Measurements from ENCODE around the gene KIF12. TPM values are rescaled to one million over a fixed set of nuclear protein-coding genes. Genes with fewer than 3 reads are reported as not detected.

KIF12 gene
- polyA plus RNA-seq, 4 donors: 156 to 211 (median 169) TPM

DNA sequence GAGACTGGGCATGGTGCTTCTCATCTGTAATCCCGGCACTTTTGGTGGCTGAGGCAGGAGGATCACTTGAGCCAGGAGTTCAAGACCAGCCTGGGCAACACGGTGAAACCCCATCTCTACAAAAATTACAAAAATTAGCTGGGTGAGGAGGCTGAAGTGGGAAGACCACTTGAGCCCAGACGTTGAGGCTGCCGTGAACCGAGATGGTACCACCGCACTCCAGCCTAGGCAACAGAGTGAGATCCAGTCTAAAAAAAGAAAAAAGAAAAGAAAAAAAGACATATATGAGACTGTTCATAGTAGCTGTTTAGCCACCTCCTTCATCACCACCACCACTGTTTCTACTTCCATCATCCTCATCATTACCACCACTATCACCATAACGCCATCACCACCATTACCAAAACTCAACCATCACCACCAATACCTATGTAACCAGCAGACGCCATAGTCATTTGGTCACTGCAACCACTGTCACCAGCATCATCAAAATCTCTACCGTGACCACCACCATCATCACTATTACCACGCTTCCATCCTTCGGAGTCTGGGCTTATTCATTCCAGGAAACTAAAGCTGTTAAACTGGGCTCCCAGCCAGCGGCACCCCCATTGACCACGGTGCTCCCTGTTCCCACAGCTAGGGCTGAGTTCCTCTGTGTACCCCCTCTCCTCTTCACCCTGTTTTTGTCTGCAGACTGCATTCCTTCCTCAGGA, 8.4 kb upstream of the KIF12 start:
- DNase-seq (ENCODE audit: low read depth in 4 of 4, low spot score in 3 of 4): no peak

DNA sequence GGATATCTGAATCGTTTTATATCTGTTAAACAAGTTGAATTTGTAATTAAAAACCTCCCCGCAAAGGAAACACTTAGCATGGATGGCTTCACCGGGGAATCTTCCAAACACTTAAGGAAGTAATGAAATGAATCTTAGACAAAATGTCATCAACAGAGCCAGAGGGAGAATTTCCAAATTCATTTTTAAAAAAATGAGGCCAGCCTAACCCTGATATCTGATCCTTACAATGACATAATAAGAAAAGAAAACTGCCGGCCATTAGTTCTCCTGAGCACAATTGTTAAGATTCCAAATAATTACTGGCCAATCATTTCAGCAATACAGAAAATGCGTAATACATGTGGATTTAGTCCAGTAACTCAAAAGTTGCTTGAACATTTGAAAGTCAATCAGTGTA, 6.1 kb upstream of the KIF12 start:
- DNase-seq (ENCODE audit: low read depth in 4 of 4, low spot score in 3 of 4): no peak

DNA sequence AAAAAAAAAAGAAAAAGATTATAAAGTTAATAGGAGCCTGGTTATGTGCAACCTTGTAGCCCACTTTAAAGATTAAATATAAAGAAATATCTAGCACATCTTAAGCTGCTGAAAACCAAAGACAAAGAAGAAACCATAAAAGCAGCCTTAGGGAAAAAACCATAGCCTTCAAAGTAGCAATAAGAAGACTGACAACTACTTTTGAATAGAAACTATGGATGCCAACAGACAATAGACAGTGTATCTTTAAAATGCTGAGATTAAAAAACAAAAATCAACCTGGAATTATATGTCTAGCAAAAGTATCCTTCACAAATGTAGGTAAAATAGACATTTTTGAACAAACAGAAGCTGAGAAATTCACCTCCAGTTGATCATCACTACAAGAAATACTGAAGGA, 3.4 kb upstream of the KIF12 start:
- DNase-seq (ENCODE audit: low read depth in 4 of 4, low spot score in 3 of 4): no peak

GRCh38 chr9:114100536-114100935, 1.4 kb upstream of the KIF12 start:
- no peak for DNase-seq (ENCODE audit: low read depth in 4 of 4, low spot score in 3 of 4)

- no peak for DNase-seq (ENCODE audit: low read depth in 4 of 4, low spot score in 3 of 4)
Observed at GRCh38 chr9:114099669-114100270, 678 bp upstream of the KIF12 start.

DNA sequence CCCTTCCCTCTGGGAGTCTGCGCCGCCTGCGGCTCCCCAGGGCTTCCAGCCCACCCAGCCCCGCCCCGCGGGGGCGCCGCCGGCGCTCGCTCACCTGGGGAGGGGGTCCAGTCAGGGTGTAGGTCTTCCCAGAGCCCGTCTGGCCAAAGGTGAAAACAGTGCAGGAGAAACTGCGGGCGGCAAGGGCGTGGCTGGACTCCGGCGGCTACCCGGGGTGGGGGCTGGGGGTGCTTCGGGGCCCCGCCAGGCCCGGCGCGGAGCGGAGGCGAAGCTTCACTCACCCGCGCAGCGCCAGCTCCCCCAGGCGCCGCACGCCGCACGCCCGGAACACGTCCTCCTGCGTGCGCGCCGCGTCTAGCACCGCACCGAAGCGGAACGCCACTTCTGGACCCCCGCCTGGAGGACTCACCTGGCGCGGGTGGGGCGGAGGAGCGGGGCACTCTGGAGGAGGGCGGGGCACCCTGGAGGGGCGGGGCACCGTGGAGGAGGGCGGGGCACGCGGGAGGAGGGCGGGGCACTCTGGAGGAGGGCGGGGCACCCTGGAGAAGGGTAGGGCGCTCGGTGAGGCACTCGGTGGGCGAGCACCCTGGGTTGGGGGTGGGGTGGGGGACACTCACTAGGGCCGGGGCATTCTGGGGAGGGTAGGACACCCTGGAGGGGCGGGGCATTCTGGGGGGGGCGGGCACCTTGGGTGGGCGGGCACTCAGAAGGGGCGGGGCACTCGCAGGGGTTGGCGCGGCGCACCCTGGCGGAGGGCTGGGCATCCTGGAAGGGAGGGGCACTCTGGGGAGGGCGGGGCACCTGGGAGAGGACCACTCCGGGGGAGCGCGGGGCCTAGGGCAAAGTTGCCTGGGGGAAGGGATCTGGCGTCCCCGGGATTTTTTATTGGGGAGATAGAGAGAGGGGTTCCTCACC, 814 bp downstream of the KIF12 start:
- peak in 3 of 4 donors; percentile 58 to 65 (median 60) for DNase-seq (ENCODE audit: low read depth in 4 of 4, low spot score in 3 of 4)

GRCh38 chr9:114097613-114098020, 1.5 kb downstream of the KIF12 start:
- no peak for DNase-seq (ENCODE audit: low read depth in 4 of 4, low spot score in 3 of 4)

DNA sequence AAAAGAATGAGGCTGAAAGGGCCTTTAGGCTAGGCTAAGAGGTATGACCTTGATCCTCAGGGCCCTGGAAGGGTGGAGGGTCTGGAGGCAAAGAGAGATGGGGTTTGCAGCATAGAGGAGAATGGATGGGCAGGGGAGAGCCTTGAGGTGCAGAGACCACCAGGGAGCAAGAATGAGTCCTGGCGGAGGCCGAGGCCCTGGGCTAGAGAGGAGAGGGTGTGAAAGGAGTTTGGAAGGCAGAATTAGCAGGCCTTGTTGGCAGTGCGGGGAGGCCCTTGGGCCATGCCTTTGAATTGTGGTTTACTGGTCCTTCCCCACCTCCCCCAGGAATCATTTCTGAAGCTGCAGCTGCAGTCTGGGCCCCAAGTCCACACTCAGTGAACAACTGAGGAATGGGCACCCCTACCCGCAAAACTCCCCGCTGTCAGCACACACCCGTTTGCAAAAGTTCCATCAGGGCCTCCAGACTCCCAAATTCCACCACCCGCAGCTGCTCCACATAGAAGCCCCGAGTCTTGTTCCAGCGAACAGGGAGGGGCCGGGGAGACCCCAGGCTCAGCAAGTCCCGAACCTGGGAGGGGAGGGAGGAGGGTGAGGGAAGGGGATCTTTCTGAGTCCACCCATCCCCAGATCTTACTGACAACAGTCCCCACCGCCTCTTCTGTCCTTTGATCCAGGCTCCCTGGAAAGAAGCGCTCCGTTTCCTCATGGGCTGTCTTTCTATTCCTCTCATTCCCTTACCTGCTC, 2.1 kb downstream of the KIF12 start:
- no peak for DNase-seq (ENCODE audit: low read depth in 4 of 4, low spot score in 3 of 4)

DNA sequence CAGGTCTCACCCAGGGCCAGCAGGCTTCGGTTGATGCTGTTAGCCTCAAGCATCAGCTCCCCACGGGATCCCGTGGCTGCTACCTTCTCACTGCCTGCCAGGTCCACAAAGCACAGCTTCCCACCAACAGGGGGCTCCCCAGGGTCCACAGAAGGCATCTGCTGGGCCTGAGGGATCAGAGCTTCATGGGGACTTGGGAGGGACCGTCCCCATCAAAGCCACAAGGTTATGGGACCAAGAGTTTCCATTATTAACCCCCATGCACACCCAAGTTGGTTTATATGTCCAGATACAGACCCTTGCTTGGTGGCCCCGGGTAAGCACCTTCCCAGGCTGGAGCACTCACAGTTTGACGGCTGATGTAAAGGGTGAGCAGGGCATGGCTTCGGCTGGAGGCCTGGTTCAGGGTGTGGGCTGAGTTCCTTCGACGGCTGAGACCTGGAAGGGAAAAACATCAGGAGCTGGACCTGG, 3.0 kb downstream of the KIF12 start:
- DNase-seq (ENCODE audit: low read depth in 4 of 4, low spot score in 3 of 4): no peak

GRCh38 chr9:114094971-114095370, 4.1 kb downstream of the KIF12 start:
- DNase-seq (ENCODE audit: low read depth in 4 of 4, low spot score in 3 of 4): no peak

DNA sequence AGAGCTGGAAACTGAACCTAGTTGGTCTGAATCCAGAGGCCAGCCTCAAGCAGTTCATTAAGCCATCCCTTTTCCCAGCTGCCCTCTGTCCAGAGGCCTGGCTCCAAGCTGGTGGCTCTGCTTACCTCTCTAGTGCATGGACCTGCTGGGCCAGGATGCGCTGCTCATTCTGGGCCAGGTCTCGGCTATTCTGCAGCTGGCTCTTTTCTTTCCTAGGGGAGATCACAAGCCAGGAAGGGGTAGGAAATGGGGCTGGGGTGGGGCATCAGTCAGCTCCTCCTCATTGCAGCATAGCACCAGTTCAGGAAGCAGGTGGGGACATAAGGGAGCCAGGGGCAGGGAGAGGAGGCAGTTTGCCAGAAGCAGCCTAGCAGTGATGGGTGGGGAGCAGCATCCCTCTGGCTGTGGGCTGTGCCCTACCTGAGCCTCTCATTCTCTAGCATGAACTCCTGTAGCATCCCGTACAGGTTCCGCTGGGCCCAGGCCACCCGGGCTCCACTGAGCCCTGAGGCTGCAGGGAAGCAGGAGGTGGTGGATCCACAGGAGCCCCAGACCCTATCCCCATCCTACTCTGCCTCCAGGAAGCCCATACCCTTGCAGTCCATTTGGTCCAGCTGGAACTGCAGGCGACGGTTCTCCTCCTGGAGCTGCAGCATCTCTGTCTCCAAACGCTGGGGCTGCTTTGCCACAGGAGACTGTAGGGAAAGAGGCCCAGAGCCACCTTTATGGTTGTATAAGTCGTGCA, 5.2 kb downstream of the KIF12 start:
- DNase-seq (ENCODE audit: low read depth in 4 of 4, low spot score in 3 of 4): no peak

GRCh38 chr9:114093031-114093471, 6.0 kb downstream of the KIF12 start:
- DNase-seq (ENCODE audit: low read depth in 4 of 4, low spot score in 3 of 4): no peak

DNA sequence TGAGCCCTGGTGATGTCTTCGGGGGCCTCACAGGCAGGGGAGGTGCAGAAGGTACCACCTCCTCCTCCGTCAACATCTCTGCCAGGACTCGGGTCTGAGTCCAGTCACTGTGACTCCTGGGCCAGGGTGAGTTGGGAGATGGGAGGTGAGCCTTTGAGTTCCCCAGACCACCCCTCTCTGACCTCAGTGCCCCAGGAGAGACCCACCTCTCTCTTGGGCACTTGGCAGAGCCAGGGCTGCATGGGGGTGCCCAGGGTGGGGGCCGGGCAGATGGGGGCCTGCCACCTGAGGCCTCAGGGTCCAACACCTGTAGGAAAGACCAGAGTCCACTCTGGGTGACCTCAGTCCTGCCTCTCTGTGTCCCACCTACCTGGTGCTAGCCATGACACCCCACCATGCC, 6.8 kb downstream of the KIF12 start:
- DNase-seq (ENCODE audit: low read depth in 4 of 4, low spot score in 3 of 4): no peak

- DNase-seq (ENCODE audit: low read depth in 4 of 4, low spot score in 3 of 4): no peak
Observed at GRCh38 chr9:114091711-114092110, 7.4 kb downstream of the KIF12 start.

DNA sequence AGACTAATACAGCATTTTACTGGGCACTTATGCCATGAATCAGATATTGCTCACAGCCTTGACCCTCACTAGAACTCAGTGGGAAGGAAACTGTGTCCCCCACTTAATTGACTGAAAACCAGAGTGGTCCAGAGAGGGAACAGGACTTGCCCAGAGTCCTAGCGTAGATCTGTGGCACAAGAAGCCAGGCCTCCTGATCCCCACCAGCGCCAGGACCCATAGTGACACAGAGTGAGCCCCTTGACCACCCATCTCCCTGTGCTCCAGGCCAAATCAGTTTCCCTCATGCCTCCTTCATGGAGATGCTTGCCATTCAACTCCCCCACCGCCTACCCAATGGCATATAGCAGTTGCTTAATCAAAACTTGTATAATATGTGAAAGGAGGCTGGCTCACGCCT, 8.3 kb downstream of the KIF12 start:
- DNase-seq (ENCODE audit: low read depth in 4 of 4, low spot score in 3 of 4): no peak

- no peak for DNase-seq (ENCODE audit: low read depth in 4 of 4, low spot score in 3 of 4)
Observed at GRCh38 chr9:114089206-114089840, 9.8 kb downstream of the KIF12 start.

GRCh38 chr9:114088571-114089170, 10.4 kb downstream of the KIF12 start:
- DNase-seq (ENCODE audit: low read depth in 4 of 4, low spot score in 3 of 4): no peak

DNA sequence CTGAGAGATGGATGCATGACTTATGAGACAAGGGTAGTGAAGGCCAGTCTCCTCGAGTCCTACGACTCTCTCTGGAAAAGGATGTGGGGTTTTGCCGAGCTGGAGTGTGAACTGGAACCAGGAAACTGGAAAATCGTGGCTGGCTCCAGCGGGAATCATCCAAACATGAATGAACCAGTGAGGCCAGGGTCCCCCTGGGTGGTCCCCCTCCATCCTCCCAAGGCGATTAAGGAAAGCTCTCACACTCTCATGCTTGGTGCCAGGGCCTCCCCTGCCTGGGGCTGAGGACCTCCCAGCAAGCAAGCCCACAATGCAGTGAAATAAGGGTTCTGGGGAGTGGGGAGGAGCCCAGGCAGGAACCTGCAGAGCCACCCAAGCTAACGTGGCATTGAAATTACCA, 11.4 kb downstream of the KIF12 start:
- DNase-seq (ENCODE audit: low read depth in 4 of 4, low spot score in 3 of 4): no peak

DNA sequence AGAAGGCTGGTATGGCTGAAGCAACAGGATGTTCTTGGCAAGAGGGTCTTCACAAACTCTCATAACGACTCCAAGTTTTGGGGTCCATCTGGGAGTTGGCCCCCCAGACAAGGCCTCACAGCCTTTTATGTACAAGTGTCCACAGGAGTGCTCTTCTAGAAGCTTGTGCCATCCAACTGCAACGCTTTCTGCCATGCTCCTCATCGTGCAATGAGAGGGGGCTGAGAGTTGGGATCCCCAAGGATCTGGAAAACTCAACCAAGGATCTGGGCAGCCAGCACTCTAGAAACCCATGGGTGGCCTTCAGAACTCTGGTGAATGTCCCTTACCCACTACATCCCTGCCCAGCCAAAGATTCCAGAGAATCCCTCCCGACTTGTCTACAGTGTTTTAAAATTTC, 12.5 kb downstream of the KIF12 start:
- no peak for DNase-seq (ENCODE audit: low read depth in 4 of 4, low spot score in 3 of 4)

Data from right renal pelvis (tissue), 4 donors.